Hair follicle dermal papilla cell (primary cell): ENCODE measurements around the gene DNAJC22. TPM values are rescaled to one million over a fixed set of nuclear protein-coding genes. Genes with fewer than 3 reads are reported as not detected.

Experiments
- total RNA-seq: library from RNA; depleted of rRNA; stranded (reverse); fragments of >200 nt; gene quantifications from 2 replicates; pipeline ENCODE4 v1.2.3, GENCODE V29; 2012

Gene DNAJC22
- 0.32 and 1.1 TPM in 2 replicates for total RNA-seq

DNA sequence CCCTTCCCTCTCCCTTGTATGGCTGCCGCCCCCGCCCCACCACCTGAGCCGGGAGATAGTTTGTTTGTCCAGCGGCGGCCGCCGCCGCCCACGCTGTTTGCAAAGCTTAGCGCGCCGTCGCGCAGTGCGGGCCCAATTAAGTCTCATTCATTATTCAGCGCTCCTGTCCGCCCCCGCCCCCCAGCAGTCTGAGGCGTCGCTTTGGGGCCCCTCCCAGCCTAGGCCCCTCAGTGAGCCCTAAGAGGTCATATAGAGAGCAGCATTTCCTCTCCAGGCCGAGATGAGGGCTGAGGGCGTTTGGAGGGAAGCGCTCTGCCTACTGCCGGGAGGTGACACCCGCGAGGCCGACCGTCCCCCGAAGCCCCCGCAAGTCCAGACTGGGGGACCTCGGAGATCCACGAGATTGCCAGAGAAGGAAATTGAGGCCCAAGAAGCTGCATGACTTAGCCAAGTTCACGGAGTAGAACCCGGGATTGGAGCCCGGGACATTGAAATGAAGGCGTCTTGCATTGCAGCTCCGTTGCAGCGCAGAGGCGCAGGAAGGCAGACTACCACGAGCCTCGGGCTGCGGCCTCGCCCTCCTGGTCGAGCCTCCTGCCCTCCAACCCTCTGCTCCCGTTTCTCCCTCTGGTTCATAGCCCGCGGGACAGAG, at the start of gene DNAJC22:
Gene DNAJC22 (plus strand): TSS at position 230 of the 652 bp plus-strand sequence. CDS start 1,985 bp downstream, outside the sequence.

DNA sequence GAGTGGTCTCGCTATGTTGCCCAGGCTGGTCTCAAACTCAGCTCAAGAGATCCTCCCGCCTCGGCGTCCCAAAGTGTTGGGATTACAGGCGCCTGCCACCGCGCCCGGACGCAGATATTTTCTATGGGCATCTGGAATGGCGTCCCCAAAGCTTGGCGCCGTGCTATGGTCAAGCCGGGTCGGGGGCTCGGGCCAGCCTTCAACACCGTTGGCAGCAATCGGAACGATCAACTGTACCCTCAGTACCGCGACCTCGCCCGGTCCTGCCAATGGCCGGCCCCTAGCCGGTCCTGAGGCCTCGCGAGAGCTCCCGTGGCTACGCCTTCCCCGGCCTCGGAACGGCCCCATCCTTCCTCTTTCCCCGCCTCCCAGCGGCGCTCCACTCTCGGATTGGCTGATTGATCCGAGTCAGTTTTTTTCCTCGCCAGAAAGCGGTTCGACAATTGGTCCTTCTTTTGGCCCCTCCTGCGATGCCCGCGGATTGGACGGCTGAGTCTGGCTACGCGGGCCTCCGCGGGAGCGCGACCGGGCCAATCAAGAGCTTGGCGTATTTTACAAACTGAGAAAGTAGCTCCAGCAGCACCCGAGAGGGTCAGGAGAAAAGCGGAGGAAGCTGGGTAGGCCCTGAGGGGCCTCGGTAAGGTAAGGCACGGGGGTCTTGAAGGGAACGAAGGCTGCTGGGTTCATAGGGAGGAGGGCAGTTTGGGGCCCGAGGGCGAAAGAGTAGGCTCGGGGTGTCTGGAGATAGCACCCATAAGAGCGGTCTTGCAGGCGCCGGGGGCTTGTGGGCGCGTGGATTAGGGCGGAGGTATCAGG, 23.8 kb upstream of the DNAJC22 start, which contains the start of gene TROAP:
Gene TROAP (plus strand): TSS at position 548 of the 816 bp plus-strand sequence. CDS start 354 bp downstream, outside the sequence.

DNA sequence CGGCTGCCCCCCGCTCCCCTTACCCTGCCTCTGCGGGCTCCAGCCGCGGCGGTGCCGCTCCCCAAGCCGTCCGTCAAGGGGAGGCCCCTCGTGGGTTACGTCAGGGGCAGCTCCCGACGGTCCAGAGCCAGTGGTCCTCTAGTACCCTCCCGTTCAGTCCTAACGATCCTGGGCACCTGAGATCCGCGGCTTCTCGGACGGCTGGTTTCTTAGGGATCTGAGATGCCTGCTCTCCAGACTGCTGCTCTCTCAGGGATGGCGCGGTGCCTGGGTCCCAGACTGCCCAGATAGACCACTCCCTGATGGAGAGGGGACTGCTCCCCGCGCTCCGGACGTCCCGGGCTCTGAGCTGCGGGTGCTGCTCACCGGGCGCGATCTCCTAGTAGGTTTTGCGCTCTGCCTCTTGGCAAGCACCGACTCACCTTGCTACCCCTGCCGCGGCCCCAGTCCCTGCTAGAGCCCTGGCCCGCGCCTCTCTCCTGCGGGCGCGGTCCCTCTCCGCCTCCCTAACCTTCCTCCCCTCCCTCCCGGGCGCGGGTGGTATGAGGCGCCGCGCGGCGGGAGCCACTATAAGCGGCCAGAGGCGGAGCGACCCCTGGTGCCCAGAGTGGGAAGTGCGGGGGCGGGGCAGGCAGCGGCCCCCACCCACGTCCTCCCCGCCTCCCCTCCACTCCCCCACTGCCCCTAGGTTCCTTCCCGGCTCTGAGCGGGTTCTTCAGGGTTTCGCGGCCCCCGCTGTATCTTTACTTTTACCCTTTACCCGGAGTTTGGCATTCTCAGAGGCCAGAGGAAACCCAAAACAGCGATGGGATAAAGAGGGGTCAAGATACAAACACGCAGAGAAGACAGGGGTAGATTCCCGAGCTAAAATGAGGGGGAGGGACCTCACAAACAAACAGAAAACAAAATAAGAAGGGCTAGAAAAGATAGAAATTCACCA, 9.8 kb upstream of the DNAJC22 start, which contains the start of gene C1QL4:
Gene C1QL4 (minus strand): TSS at position 544 of the 940 bp plus-strand sequence. CDS start 711 bp downstream, outside the sequence.

DNA sequence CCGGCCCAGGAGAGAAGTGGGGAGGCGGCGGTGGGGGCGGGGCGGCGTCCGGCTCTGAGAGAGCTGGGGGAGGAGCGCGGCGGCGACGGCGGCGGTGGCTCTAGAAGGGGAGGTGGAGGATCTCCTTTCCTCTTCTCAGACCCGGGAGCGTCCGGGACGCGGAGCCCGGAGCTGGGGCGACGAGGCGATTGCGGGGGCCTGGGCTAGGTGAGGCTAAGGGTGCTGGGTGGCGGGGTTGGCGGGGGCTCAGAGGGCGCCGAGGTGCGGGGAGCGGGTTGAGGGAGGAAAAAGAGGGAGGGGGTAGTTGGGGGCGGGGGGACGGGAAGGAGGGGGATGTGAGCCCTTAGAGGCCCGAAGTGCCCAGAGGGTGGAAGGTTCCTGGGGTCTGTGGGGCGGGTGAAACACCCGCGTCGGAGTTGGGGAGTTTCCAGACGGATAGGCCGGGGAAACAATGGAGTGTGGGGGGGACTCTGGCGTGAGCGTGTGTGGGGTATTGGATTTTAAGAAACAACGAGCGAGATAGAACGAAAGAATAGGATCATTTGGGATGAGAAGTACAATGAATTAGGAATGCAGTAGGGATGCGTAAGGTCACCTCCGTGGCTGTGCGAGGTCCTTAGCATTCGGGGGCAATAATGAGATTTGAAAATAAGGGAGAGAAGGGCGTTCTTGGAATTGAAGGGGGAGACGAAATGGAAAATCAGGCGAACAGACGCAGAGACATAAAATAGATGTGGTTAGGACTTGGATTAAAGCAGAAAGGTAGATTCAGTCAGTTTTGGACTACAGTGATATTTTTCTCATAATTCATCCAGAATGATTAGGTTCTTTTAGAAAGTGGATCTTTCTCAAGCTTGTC, 20.9 kb downstream of the DNAJC22 start, which contains the start of gene SPATS2:
Gene SPATS2 (plus strand): TSS at position 82 of the 859 bp plus-strand sequence. CDS start 93,551 bp downstream, outside the sequence.

Other genes with a start within 250 kb of the DNAJC22 start
- 22.5 and 36.3 TPM in 2 replicates for gene LMBR1L, start 236.0 kb upstream of the DNAJC22 start, total RNA-seq
- 828 and 1,068 TPM in 2 replicates for gene TUBA1B, start 215.5 kb upstream of the DNAJC22 start, total RNA-seq
- 803 and 1,028 TPM in 2 replicates for gene TUBA1A, start 157.8 kb upstream of the DNAJC22 start, total RNA-seq
- gene TUBA1C, start 81.8 kb upstream of the DNAJC22 start, total RNA-seq, result 310 and 435 TPM in 2 replicates
- 0.12 and 0.16 TPM in 2 replicates for gene PRPH, start 51.7 kb upstream of the DNAJC22 start, total RNA-seq
- gene TROAP, start 23.6 kb upstream of the DNAJC22 start, total RNA-seq, result 1.8 and 3.6 TPM in 2 replicates
- 0.12 TPM in 1 of 2 replicates, not detected in the other for gene C1QL4, start 9.7 kb upstream of the DNAJC22 start, total RNA-seq
- 15.8 and 23.4 TPM in 2 replicates for gene SPATS2, start 20.6 kb downstream of the DNAJC22 start, total RNA-seq
- 0.16 TPM in 1 of 2 replicates, not detected in the other for gene KCNH3, start 192.1 kb downstream of the DNAJC22 start, total RNA-seq
- 58.9 TPM in 2 replicates for gene MCRS1, start 221.3 kb downstream of the DNAJC22 start, total RNA-seq